Ishikawa (cell line): ENCODE measurements around the gene ATF3.

Source experiments
- CEBPB ChIP-seq: IDR thresholded peaks from 2 replicates; pipeline ENCODE4 v1.6.1; 2012
- CREB1 ChIP-seq: IDR thresholded peaks from 2 replicates; pipeline ENCODE4 v1.6.1; 2012; ENCODE audit warnings: low read depth
- EGR1 ChIP-seq: IDR thresholded peaks from 2 replicates; pipeline ENCODE4 v1.6.1; 2012
- EP300 ChIP-seq: IDR thresholded peaks from 2 replicates; pipeline ENCODE4 v1.6.1; 2012; ENCODE audit warnings: borderline replicate concordance
- FOXM1 ChIP-seq: IDR thresholded peaks from 2 replicates; pipeline ENCODE4 v1.6.1; 2012; ENCODE audit warnings: low read depth, borderline replicate concordance
- NFIC ChIP-seq: IDR thresholded peaks from 2 replicates; pipeline ENCODE4 v1.6.1; 2012
- RAD21 ChIP-seq: IDR thresholded peaks from 2 replicates; pipeline ENCODE4 v1.6.1; 2012; ENCODE audit warnings: low read depth
- REST ChIP-seq: IDR thresholded peaks from 2 replicates; pipeline ENCODE4 v1.6.1; 2012; ENCODE audit warnings: low read depth, mild to moderate bottlenecking
- TAF1 ChIP-seq: IDR thresholded peaks from 2 replicates; pipeline ENCODE4 v1.6.1; 2012; ENCODE audit warnings: low read depth, mild to moderate bottlenecking
- TCF12 ChIP-seq: IDR thresholded peaks from 2 replicates; pipeline ENCODE4 v1.6.1; 2012; ENCODE audit warnings: low read depth
- TEAD4 ChIP-seq: IDR thresholded peaks from 2 replicates; pipeline ENCODE4 v1.6.1; 2012
- USF1 ChIP-seq: IDR thresholded peaks from 2 replicates; pipeline ENCODE4 v1.6.1; 2012
- YY1 ChIP-seq: IDR thresholded peaks from 2 replicates; pipeline ENCODE4 v1.6.1; 2012; ENCODE audit warnings: low read depth
- ZBTB7A ChIP-seq: IDR thresholded peaks from 2 replicates; pipeline ENCODE4 v1.6.1; 2012; ENCODE audit warnings: low read depth
- TF ChIP-seq, protein P1 (sequence below): IDR thresholded peaks from 2 replicates; pipeline ENCODE4 v1.6.1; 2012

Gene ATF3

DNA sequence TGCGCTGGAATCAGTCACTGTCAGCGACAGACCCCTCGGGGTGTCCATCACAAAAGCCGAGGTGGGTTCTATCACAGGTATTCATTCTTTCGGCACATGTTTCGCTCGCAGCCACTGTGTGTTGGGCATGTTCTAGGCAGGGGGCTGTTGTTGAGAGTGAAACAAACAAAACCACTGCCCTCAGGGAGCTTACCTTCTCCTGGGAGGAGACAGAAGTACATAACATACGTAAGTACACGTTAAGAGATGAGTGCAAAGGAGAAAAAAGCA lies 6.6 kb downstream of the ATF3 start:
- TF ChIP-seq EGR1, result no peak

GRCh38 chr1:212618466-212619210 lies 10.1 kb downstream of the ATF3 start:
- TF ChIP-seq CEBPB (no peak), REST (no peak), TCF12 (no peak), NFIC (no peak), TEAD4 (no peak), EGR1 (no peak), CREB1 (no peak), YY1 (no peak), ZBTB7A (no peak), RAD21 (no peak), USF1 (no peak)
- TF ChIP-seq, protein P1, sequence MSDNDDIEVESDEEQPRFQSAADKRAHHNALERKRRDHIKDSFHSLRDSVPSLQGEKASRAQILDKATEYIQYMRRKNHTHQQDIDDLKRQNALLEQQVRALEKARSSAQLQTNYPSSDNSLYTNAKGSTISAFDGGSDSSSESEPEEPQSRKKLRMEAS, result no peak

GRCh38 chr1:212620293-212620692 lies 11.7 kb downstream of the ATF3 start:
- TF ChIP-seq REST, result no peak
- no peak for TF ChIP-seq EP300
- no peak for TF ChIP-seq TCF12
- no peak for TF ChIP-seq CEBPB
- TF ChIP-seq TAF1, result no peak
- no peak for TF ChIP-seq USF1
- TF ChIP-seq TEAD4, result no peak
- TF ChIP-seq ZBTB7A, result no peak
- no peak for TF ChIP-seq EGR1

DNA sequence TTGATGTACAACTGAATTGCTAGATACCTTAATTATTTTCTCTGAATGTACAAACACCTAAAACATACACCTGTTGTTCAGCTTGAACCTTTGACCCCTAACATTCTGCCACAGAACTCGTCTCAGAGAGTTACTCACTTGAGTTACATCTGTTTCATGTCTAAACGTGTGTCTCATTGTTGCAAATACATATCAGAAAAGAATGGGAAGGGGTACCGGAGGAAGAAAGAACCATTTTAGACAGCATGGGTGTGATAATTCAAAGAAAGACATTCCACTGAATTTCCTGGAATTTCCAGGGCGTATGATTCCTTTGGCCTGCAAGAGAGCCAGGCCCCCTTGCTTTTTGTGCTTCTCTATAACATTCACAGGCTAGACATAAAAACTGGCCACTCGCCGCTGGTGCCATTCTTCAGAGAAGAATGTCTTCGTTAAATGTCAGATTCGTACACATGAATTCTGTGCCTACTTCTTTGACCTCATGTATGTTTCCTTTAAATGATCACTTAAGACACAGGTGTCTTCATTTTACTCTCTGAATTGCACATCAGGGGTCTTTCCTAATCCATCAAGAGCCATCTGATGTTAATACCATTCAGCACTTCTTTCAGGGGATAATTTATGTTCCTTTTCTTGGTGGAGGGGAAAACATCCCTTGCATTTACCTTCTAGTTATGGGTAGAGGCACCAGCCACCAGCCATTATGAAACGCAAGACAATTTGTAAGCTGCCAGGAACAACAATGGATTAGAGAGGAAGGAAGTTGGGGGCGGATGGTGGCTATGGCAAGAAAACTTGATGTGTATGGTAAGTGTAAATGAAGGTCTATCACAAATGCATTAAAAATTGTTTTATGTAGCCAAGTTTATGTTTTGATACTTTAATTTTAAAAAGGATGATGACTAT lies 12.7 kb downstream of the ATF3 start:
- TF ChIP-seq EP300 (no peak), FOXM1 (no peak), CEBPB (no peak), YY1 (no peak), RAD21 (no peak), ZBTB7A (no peak)

- TF ChIP-seq FOXM1 (no peak), EGR1 (no peak), ZBTB7A (no peak), TAF1 (no peak), NFIC (no peak), CEBPB (no peak), CREB1 (no peak), TEAD4 (no peak), TCF12 (no peak), REST (no peak), USF1 (no peak), YY1 (no peak), RAD21 (no peak), EP300 (no peak)
- TF ChIP-seq, protein P1, result no peak
Observed at GRCh38 chr1:212621949-212622305, 13.4 kb downstream of the ATF3 start.
